Smooth muscle cell of the brain vasculature (primary cell): Measurements from ENCODE around the gene DNAAF1.

Source experiments
- DNase-seq: peaks from one replicate; pipeline ENCODE4 v3.0.0-alpha.2; 2012; ENCODE audit warnings: low read depth, low spot score

Gene DNAAF1

DNA sequence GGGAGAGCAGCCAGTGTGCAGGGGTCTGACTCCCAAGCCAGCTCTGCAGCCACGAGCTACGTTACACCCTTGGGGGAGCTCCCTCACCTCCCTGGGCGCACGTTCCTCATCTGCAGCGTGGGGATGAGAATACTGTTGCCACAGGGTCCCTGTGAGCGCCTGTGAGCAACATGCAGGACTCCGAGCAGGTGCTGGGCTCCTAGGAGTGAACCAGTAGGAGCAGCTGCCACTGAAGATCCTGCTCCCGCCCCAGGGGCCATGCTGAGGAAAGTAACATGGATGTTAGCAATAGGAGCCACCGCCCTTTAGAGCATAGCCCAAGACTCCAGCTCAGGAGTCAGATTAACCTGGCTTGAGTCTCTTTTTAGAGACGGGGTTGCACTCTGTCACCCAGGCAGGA lies 15.9 kb downstream of the DNAAF1 start:
- DNase-seq, result no peak

GRCh38 chr16:84161801-84162200 lies 16.7 kb downstream of the DNAAF1 start:
- no peak for DNase-seq

DNA sequence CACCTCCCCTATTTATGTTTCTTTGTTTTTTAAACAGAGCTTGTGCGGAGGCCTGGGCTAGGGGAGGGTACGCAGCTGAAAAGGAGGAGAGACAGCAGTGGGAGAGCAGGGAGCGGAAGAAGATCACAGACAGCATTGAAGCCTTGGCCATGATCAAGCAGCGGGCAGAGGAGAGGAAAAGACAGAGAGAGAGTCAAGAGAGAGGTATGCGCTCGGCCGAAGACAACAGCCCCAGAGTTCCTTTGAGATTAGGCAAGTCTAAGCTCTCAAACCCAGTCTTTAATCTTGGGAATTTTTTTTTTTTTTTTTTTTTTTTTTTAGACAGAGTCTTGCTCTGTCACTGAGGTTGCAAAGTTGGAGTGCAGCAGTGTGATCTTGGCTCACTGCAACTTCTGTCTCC lies 20.6 kb downstream of the DNAAF1 start:
- DNase-seq, result no peak

DNA sequence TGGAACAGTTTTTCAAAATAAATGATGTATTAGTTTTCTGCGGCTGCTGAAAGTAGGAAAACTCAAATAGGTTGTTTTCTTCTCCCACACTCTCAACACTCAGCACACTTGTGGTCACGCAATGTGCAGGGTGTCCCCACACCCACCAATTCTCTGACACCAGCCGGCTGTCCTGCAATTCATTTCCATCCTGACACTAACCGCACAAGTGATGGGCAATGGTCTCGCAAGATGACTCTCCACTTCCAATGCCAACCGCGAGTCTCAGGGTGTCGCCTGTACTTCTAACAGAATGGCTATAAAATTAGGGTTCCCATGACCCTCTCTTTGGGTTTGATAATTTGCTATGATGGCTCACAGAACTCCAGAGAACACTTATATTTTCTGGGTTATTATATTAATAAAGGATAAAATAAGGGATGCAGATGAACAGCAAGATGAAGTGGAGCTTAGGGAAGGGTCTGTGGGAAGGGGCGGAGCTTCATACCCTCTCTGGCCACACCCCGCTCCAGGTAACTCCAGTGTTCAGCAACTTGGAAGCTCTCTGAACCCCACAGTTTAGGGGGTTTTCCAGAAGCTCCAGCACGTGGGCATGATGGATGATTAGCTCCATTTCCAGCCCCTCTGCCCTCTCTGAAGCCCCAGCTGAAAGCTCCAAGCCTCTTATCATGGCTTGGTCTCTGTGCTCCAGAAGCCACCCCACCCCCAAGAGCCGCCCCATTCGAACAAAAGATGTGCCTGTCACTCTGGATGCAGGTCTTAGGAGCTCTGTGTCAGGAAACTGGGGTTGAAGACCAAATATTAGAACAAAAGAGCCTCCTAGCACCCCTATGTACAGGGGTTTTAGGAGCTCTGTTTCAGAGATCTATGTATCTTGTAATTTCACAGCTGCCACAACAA lies 21.9 kb downstream of the DNAAF1 start:
- DNase-seq, result no peak

GRCh38 chr16:84169765-84170310 lies 24.7 kb downstream of the DNAAF1 start:
- DNase-seq, result no peak

DNA sequence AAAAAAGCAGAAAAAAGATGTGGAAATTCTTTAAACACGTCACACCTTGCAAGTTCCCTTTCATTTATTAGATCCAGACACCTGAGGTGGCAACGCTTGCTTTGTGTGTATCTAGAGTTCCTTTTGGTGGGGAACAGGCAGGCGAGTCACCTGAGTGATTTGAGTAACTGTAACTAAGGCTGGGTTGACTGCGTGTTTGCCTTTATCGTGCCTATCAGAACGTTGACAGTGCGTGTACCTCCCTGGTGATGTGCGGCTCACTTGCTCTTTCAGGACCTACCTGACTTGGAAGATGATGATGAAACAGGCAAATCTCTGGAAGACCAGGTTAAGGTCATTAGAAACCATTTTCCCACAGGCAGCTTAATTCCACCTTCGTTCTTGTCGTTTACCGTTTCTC lies 29.3 kb downstream of the DNAAF1 start:
- no peak for DNase-seq

DNA sequence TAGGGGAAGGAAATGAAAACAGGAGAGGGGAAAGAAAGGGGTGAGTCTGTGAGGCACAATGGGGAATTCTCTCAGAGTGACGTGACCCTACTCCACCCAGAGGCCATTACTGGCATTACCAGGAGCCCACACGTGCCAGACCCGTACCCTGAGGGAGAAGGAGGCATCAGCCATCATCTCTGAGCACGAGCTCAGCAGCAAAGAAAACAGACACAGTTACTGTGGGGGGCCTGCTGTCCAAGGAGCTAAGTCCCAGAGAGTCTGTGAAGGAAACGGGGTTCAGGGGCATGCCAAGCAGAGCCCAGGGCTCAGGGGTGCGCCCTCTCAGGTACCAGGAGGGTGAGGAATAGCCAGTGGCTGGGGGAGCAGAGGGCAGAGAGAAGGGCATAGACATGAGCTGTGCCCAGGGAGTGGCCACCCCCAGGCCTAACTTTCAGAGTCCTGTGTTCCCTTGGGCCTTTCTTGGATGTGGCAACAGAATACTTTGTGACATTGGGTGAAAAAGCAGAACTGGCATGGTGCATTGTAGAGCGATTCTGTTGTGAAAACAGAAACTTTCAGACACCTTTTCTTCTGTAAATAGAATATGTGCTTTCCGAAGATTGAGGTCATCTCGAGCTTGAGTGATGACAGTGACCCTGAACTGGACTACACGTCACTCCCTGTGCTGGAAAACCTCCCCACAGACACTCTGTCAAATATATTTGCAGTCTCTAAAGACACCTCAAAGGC lies 30.4 kb downstream of the DNAAF1 start:
- DNase-seq, result no peak

DNA sequence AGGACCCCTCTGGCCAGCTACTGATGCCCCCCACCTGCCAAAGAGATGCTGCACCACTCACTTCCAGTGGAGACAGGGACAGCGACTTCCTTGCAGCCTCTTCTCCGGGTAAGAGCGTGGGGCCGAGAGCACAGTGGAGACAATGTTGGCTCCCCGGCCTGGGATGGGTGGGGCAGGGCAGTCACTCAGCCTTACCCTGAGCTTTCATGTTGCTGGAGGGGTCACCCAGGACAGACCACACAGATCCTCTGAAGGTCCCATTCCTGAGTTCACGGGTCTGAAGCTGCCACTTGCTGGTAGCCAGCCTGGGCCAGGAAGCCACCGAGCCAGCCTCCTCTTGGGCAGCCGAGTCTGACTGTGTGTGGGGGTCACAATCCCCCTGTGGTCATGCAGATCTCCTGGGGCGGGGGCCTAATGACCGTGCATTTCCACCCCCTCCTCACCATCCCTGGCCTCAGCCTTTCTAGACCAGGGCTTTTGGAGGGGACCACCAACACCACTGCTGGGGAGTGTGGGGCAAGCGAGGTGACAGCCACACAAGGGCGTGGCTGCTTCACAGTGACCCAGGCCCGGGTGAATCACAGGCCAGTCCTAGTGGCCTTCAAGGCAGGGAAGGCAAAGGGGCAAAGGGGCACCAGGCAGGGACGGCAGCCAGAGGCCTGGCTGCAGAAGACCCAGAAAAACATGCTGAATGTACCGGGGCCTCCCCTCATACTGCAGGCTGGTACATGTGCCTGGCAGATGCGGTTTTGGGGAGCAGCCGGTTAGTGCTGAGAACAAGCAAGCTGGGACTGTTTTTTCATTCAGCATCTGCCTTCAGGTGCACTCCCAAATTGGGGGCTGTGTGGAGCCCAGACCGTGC lies 31.3 kb downstream of the DNAAF1 start:
- no peak for DNase-seq

DNA sequence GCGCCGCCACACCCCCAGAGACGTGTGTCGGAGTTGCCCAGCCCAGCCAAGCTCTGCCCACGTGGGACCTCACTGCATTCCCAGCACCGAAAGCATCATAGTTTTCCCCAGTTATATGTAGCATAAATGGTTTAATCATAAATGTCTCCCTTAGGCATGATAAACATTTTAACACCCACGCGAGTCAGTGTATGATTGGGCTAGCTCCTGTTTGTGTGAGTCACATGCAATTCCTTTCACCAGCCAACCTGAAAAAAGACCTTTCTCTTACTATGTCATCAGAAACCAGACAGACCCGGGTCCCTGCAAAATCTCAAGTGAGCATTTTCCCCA lies 32.6 kb downstream of the DNAAF1 start:
- no peak for DNase-seq

DNA sequence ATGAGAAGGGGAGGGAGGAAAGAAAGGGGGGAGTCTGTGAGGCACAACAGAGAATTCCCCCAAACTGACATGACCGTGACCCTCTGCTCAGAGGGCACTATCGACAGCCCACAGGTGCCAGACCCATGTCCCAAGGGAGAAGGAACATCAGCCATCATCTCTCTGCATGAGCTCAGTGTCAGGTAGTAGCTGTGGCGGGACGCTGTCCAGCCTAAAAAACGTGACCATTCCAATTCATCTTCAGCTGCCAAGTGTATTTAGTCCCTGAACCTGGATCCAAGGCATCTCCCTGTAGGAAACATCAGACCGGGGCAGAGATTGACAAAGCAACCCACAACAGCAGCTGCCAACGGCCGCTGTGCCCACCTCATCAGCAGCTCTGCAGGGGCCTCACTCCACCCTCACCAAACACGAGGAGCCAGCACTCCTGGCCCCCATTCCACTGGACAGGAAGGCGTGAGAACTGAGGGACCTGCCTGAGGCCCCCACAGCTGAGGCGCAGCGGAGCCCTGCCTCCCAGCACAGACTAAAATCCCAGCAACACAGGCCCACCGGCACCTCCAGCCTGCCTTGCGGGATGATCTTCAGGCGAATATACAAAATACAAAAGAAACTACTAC lies 33.1 kb downstream of the DNAAF1 start:
- DNase-seq, result no peak

GRCh38 chr16:84178892-84179611 lies 33.9 kb downstream of the DNAAF1 start:
- no peak for DNase-seq

GRCh38 chr16:84179612-84180320 lies 34.7 kb downstream of the DNAAF1 start:
- DNase-seq, result no peak

- no peak for DNase-seq
These were observed 35.5 kb downstream of the DNAAF1 start for GRCh38 chr16:84180519-84181140.

- no peak for DNase-seq
These were observed 36.2 kb downstream of the DNAAF1 start for GRCh38 chr16:84181144-84181915.

DNA sequence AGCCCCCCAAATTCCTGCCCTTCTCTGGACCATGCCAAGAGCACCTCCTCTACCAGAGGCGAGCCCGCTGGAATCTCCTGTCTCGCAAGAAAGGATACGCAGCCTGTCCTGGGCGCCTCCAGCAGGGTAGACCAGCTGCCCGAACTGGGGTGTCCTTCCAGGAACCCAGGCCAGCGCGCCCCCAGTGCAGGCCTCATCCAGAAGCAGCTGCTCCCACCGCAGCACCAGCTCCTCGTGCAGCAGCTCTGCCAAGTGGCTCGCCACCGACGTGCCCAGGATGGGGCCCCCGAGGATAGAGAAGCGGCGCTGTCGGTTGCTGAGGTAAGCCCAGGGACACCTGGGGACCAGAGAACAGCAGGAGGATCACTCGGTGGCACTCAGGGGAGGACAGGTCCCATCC lies 37.0 kb downstream of the DNAAF1 start:
- DNase-seq, result no peak

DNA sequence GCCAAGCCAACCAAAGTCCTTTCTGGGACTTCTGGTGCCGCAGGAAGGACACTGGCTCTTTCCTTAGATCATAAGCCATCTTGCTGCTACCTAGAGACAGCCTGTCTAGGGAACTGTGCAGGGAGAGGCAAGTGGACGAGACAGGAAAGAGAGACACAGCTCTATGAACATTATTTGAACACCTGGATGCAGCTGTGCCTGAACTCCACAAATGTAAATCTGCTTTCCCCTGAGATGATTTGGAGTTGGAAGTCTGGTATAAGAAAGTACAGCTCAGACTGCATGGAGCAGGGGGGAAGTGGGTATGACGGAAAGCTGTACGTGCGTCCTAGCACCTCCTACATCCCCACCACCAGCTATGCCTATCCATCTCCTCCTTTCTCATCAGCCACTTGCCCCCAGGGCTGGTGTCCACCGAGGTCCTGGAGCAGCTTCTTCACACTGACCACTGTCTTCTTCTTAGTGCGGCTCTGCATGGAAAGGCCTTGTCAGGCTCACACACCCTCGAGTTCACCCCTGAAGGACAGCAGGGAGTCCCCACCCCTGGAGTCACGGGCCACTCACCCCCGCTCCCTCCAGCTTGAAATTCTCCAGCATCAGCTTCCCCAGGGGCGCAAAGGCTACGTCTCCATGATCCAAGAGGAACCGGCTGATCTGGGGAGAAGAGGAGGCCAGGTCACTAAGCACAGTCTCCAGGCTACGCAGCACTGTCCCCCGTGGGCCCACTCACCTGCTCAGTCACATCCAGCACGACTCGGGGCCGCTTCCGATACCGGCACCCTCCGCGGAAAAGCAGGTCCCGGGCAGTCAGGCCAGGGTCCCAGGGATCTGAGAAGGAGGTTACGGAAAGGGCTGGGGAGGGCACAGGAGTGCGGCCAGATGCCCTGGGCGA lies 37.8 kb downstream of the DNAAF1 start:
- no peak for DNase-seq

- DNase-seq, result no peak
These were observed 38.4 kb downstream of the DNAAF1 start for GRCh38 chr16:84183572-84183875.
